GM21717 (cell line): Measurements from ENCODE around the gene HINT3.
"Not testable (repeated sequence)": the region's sequence is repeated elsewhere in the genome, so short reads cannot be mapped to it uniquely, and the experiment has no call there.

Experiments used
- ATAC-seq: cut with Tn5 transposase; IDR thresholded peaks from one replicate; pipeline ENCODE4 v1.9.1; 2021; ENCODE audit warnings: mild to moderate bottlenecking, moderate library complexity; ENCODE audit not compliant: unreplicated experiment

The HINT3 gene

GRCh38 chr6:125939026-125939425 is 17.5 kb upstream of the HINT3 start:
- ATAC-seq = no peak

- ATAC-seq = no peak
Observed at GRCh38 chr6:125939791-125940190, 16.8 kb upstream of the HINT3 start.

- no peak for ATAC-seq
Observed at GRCh38 chr6:125940247-125941041, 16.1 kb upstream of the HINT3 start.

- no peak for ATAC-seq
Observed at GRCh38 chr6:125942672-125943527, 13.7 kb upstream of the HINT3 start.

GRCh38 chr6:125943528-125944433 is 12.8 kb upstream of the HINT3 start:
- ATAC-seq = no peak

GRCh38 chr6:125944434-125944816 is 12.1 kb upstream of the HINT3 start:
- ATAC-seq = no peak

GRCh38 chr6:125944896-125945295 is 11.7 kb upstream of the HINT3 start:
- ATAC-seq = no peak

GRCh38 chr6:125945378-125946141 is 11.0 kb upstream of the HINT3 start:
- ATAC-seq = no peak

GRCh38 chr6:125947615-125948014 is 9.0 kb upstream of the HINT3 start:
- ATAC-seq = no peak

GRCh38 chr6:125948455-125948854 is 8.1 kb upstream of the HINT3 start:
- ATAC-seq = no peak

- no peak for ATAC-seq
Observed at GRCh38 chr6:125949069-125949468, 7.5 kb upstream of the HINT3 start.

- no peak for ATAC-seq
Observed at GRCh38 chr6:125950293-125950692, 6.3 kb upstream of the HINT3 start.

GRCh38 chr6:125950716-125951115 is 5.9 kb upstream of the HINT3 start:
- ATAC-seq = not testable (repeated sequence)

- no peak for ATAC-seq
Observed at GRCh38 chr6:125951323-125951722, 5.2 kb upstream of the HINT3 start.

- no peak for ATAC-seq
Observed at GRCh38 chr6:125952764-125953501, 3.6 kb upstream of the HINT3 start.

GRCh38 chr6:125953502-125953875 is 3.1 kb upstream of the HINT3 start:
- ATAC-seq = no peak

- ATAC-seq = no peak
Observed at GRCh38 chr6:125954735-125955339, 1.7 kb upstream of the HINT3 start.

- ATAC-seq = no peak
Observed at GRCh38 chr6:125955973-125956372, 597 bp upstream of the HINT3 start.

GRCh38 chr6:125957391-125957693 is 772 bp downstream of the HINT3 start:
- ATAC-seq = no peak
